Measurements from ENCODE around the gene SMARCA4. TPM values are rescaled to one million over a fixed set of nuclear protein-coding genes. Genes with fewer than 3 reads are reported as not detected.

The SMARCA4 gene
- total RNA-seq, 2 experiments from 2014 or later, result 69.6 to 74.5 TPM

- Histone ChIP-seq H3K9me3 (ENCODE audit: control insufficient read depth in 1 of 2, insufficient read depth in 1 of 2, low read length in 2 of 2) (no peaks in the 10 kb centered on the region), H3K4me3 (ENCODE audit: low read length) (no peak overlapping the region), H3K4me1 (ENCODE audit: insufficient read depth, low read length) (peaks cover 50% of the 10 kb centered on the region), H3K36me3 (ENCODE audit: insufficient read depth, low read length) (no peaks in the 10 kb centered on the region), H3K27me3 (ENCODE audit: control insufficient read depth in 1 of 2, insufficient read depth in 2 of 2, low read length in 2 of 2) (no peaks in the 10 kb centered on the region), H3K27ac (ENCODE audit: low read depth in 1 of 2, low read length in 2 of 2) (no peak overlapping the region)
- intact Hi-C loops (cut with DNase I, micrococcal nuclease), result loop anchor here in 1 of 2 experiments (5.0 to 10.0 kb wide), 2 partner anchors 38 to 130 kb away; partner anchors contain the start of genes TIMM29 and YIPF2
- H3K27me3 Mint-ChIP-seq, result no peaks in the 10 kb centered on the region
- TF ChIP-seq CTCF (IDR thresholded peaks at IDR 0.05), result no peak
- ChIA-PET POLR2A (no interaction called here), CTCF (no interaction called here)
- H3K27ac Mint-ChIP-seq, result peak overlapping the region; percentile 71
- peak overlapping the region; percentile 20 for H3K4me3 Mint-ChIP-seq
- peaks cover 8% of the 10 kb centered on the region for H3K36me3 Mint-ChIP-seq (ENCODE audit: low read depth)
- ATAC-seq (ENCODE audit: poor library complexity), result no peak
- no peak for DNase-seq
- H3K9me3 Mint-ChIP-seq, result no peaks in the 10 kb centered on the region
- H3K4me1 Mint-ChIP-seq (ENCODE audit: low read depth), result peaks cover 62% of the 10 kb centered on the region
These were observed 4.1 kb downstream of the SMARCA4 start for GRCh38 chr19:10964903-10965302.

- peak overlapping the region; percentile 31 for H3K4me3 Mint-ChIP-seq
- CTCF ChIA-PET, result interaction anchor here (1.3 kb wide), 1 partner anchor 29 kb away, joined by 4 read pairs; no protein-coding TSS in a partner anchor
- peaks cover 46% of the 10 kb centered on the region for H3K4me1 ChIP-seq (ENCODE audit: insufficient read depth, low read length)
- H3K4me3 ChIP-seq (ENCODE audit: low read length), result no peak overlapping the region
- TF ChIP-seq CTCF (IDR thresholded peaks at IDR 0.05), result no peak
- POLR2A ChIA-PET, result no interaction called here
- DNase-seq (no peak), ATAC-seq (ENCODE audit: poor library complexity) (no peak)
- no peak overlapping the region for H3K27ac ChIP-seq (ENCODE audit: low read depth in 1 of 2, low read length in 2 of 2)
- H3K27ac Mint-ChIP-seq, result peak overlapping the region; percentile 71
- peaks cover 63% of the 10 kb centered on the region for H3K4me1 Mint-ChIP-seq (ENCODE audit: low read depth)
- H3K9me3 ChIP-seq (ENCODE audit: control insufficient read depth in 1 of 2, insufficient read depth in 1 of 2, low read length in 2 of 2), result no peaks in the 10 kb centered on the region
- intact Hi-C loops (cut with DNase I, micrococcal nuclease), result loop anchor here in 1 of 2 experiments (10.0 kb wide), 1 partner anchor 129 kb away; no protein-coding TSS in a partner anchor
- H3K9me3 Mint-ChIP-seq, result no peaks in the 10 kb centered on the region
- no peaks in the 10 kb centered on the region for H3K36me3 ChIP-seq (ENCODE audit: insufficient read depth, low read length)
- peaks cover 8% of the 10 kb centered on the region for H3K36me3 Mint-ChIP-seq (ENCODE audit: low read depth)
- no peaks in the 10 kb centered on the region for H3K27me3 ChIP-seq (ENCODE audit: control insufficient read depth in 1 of 2, insufficient read depth in 2 of 2, low read length in 2 of 2)
- no peaks in the 10 kb centered on the region for H3K27me3 Mint-ChIP-seq
These were observed 4.6 kb downstream of the SMARCA4 start for GRCh38 chr19:10965398-10965797.

- no peak for TF ChIP-seq CTCF (IDR thresholded peaks at IDR 0.05)
- H3K4me1 Mint-ChIP-seq (ENCODE audit: low read depth), result peaks cover 66% of the 10 kb centered on the region
- H3K27ac ChIP-seq (ENCODE audit: low read depth in 1 of 2, low read length in 2 of 2), result no peak overlapping the region
- POLR2A ChIA-PET, result no interaction called here
- no peaks in the 10 kb centered on the region for H3K9me3 Mint-ChIP-seq
- ATAC-seq (ENCODE audit: poor library complexity) (no peak), DNase-seq (no peak)
- peaks cover 40% of the 10 kb centered on the region for H3K4me1 ChIP-seq (ENCODE audit: insufficient read depth, low read length)
- no peaks in the 10 kb centered on the region for H3K36me3 ChIP-seq (ENCODE audit: insufficient read depth, low read length)
- CTCF ChIA-PET, result interaction anchor here (1.1 to 1.3 kb wide), 2 partner anchors 24 to 30 kb away, joined by 4 to 5 read pairs; no protein-coding TSS in a partner anchor
- no peak overlapping the region for H3K4me3 ChIP-seq (ENCODE audit: low read length)
- H3K27me3 ChIP-seq (ENCODE audit: control insufficient read depth in 1 of 2, insufficient read depth in 2 of 2, low read length in 2 of 2), result no peaks in the 10 kb centered on the region
- H3K27ac Mint-ChIP-seq, result peak overlapping the region; percentile 21
- intact Hi-C loops (cut with DNase I, micrococcal nuclease), result loop anchor here in 1 of 2 experiments (10.0 kb wide), 1 partner anchor 128 kb away; no protein-coding TSS in a partner anchor
- no peak overlapping the region for H3K4me3 Mint-ChIP-seq
- peaks cover 3% of the 10 kb centered on the region for H3K36me3 Mint-ChIP-seq (ENCODE audit: low read depth)
- H3K27me3 Mint-ChIP-seq, result no peaks in the 10 kb centered on the region
- H3K9me3 ChIP-seq (ENCODE audit: control insufficient read depth in 1 of 2, insufficient read depth in 1 of 2, low read length in 2 of 2), result no peaks in the 10 kb centered on the region
These were observed 6.0 kb downstream of the SMARCA4 start for GRCh38 chr19:10966809-10967208.
